Tibial nerve (tissue), 4 donors: ENCODE measurements around the gene JAK1. TPM values are rescaled to one million over a fixed set of nuclear protein-coding genes. Genes with fewer than 3 reads are reported as not detected.

Experiments used
- DNase-seq, 2 donors: peaks; one replicate each; pipeline ENCODE4 v3.0.0-alpha.2; 2019; ENCODE audit warnings: low spot score in 2 of 2
- H3K27ac ChIP-seq, 4 donors: fragments of 200-600 bp; sonication (generic) in 3 of 4; one replicate each; pipeline ENCODE4 v1.5.1; 2017 to 2019; ENCODE audit warnings: mild to moderate bottlenecking in 1 of 4
- H3K27me3 ChIP-seq, 2 donors: fragments of 200-600 bp; sonication (generic) in 1 of 2; one replicate each; pipeline versions ENCODE4 v1.5.1 to v1.6.0; 2017 to 2019
- H3K36me3 ChIP-seq, 3 donors: fragments of 200-600 bp; sonication (generic); one replicate each; pipeline ENCODE4 v1.5.1; 2018 to 2019
- H3K4me1 ChIP-seq, 4 donors: fragments of 200-600 bp; sonication (generic) in 3 of 4; one replicate each; pipeline ENCODE4 v1.5.1; 2017 to 2019
- H3K4me3 ChIP-seq, 4 donors: fragments of 200-600 bp; sonication (generic) in 3 of 4; one replicate each; pipeline ENCODE4 v1.5.1; 2017 to 2019; ENCODE audit warnings: mild to moderate bottlenecking in 1 of 4, moderate library complexity in 1 of 4
- H3K9me3 ChIP-seq, 4 donors: fragments of 200-600 bp; sonication (generic) in 3 of 4; one replicate each; pipeline ENCODE4 v1.5.1; 2017 to 2019
- EP300 ChIP-seq, 2 donors: sonication (generic); formaldehyde crosslinking; IDR thresholded peaks; one replicate each; pipeline ENCODE4 v1.6.1; 2017; ENCODE audit warnings: antibody characterized with exemption in 2 of 2, mild to moderate bottlenecking in 1 of 2
- POLR2A ChIP-seq, 2 donors: fragments of 450-650 bp; IDR thresholded peaks; one replicate each; pipeline ENCODE4 v1.6.1; 2017; ENCODE audit warnings: antibody characterized with exemption in 2 of 2, mild to moderate bottlenecking in 2 of 2, moderate library complexity in 2 of 2
- WGBS, 2 donors: methylation state at CpG; one replicate each; pipeline ENCODE4 v1.1.5; 2018; 5-methylcytosine and 5-hydroxymethylcytosine counted together
- total RNA-seq, 4 donors: library from RNA; depleted of rRNA; stranded (reverse); fragments of >200 nt; gene quantifications; one replicate each; pipeline ENCODE4 v1.1.0, GENCODE V29; 2016
- TF ChIP-seq, protein P1 (sequence below), 5 experiments: fragments of 200-600 bp in 3 of 5; fragments of 450-650 bp in 2 of 5; sonication (generic) in 3 of 5; IDR thresholded peaks; one replicate each; pipeline ENCODE4 v1.5.1; 2016 to 2019; ENCODE audit warnings: antibody characterized with exemption in 5 of 5, mild to moderate bottlenecking in 3 of 5, moderate library complexity in 2 of 5

JAK1 gene
- total RNA-seq, 4 donors from 2014 or later = 114 to 222 (median 138) TPM

DNA sequence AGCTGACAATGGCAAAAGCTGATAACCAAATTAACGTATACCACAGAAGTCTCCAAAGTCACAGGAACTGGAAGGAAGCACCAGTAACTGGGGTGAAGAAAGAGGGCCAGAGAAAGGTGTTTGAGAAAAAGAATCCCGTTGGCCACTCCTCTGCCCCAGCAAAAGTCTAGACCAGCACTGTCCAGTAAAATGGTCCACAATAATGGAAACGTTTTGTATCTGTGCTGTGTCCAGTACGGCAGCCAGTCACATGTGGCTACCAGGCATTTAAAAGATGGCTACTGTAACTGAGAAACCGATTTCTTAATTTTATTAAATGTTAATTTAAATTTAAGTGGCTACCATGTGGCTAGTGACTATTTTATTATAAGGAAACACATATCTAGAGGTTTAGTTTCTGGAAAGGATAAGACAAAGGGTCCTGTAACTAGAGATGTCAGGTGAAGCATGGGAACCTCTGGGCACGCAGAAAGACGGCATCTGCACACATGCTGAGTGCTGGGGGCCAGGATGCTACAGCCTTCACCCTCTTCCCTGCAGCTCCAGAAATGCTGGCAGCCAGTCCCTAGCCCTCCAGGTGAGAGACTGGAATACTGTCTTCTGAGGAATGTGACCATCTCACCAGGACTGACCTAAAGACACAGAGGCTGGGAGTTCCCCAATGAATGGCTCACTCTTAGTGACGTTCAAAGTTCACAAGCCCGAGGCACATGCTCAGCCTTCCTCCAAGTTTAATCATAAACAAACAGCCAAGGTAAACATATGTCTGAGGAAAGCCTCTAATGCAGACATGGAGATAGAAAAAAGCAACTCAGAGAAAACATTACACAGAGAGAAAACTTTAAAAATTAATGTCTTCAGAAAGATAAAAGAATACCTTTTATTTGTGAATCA lies 50.7 kb downstream of the JAK1 start:
- H3K36me3 ChIP-seq = no peaks in the 10 kb centered on the region
- peaks cover 0 to 75% (median 26%) of the 10 kb centered on the region in 4 donors for H3K4me1 ChIP-seq
- WGBS, 2 donors = 71 to 76% methylated on average over 9 of the region's 9 CpGs
- no peaks in the 10 kb centered on the region for H3K27me3 ChIP-seq
- no peaks in the 10 kb centered on the region for H3K9me3 ChIP-seq
- no peak overlapping the region for H3K27ac ChIP-seq
- no peak overlapping the region for H3K4me3 ChIP-seq
- DNase-seq = no peak
- no peak for TF ChIP-seq POLR2A (IDR thresholded peaks at IDR 0.05)
- TF ChIP-seq, protein P1, sequence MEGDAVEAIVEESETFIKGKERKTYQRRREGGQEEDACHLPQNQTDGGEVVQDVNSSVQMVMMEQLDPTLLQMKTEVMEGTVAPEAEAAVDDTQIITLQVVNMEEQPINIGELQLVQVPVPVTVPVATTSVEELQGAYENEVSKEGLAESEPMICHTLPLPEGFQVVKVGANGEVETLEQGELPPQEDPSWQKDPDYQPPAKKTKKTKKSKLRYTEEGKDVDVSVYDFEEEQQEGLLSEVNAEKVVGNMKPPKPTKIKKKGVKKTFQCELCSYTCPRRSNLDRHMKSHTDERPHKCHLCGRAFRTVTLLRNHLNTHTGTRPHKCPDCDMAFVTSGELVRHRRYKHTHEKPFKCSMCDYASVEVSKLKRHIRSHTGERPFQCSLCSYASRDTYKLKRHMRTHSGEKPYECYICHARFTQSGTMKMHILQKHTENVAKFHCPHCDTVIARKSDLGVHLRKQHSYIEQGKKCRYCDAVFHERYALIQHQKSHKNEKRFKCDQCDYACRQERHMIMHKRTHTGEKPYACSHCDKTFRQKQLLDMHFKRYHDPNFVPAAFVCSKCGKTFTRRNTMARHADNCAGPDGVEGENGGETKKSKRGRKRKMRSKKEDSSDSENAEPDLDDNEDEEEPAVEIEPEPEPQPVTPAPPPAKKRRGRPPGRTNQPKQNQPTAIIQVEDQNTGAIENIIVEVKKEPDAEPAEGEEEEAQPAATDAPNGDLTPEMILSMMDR (IDR thresholded peaks at IDR 0.05) = no peak
- no peak for TF ChIP-seq EP300 (IDR thresholded peaks at IDR 0.05)

DNA sequence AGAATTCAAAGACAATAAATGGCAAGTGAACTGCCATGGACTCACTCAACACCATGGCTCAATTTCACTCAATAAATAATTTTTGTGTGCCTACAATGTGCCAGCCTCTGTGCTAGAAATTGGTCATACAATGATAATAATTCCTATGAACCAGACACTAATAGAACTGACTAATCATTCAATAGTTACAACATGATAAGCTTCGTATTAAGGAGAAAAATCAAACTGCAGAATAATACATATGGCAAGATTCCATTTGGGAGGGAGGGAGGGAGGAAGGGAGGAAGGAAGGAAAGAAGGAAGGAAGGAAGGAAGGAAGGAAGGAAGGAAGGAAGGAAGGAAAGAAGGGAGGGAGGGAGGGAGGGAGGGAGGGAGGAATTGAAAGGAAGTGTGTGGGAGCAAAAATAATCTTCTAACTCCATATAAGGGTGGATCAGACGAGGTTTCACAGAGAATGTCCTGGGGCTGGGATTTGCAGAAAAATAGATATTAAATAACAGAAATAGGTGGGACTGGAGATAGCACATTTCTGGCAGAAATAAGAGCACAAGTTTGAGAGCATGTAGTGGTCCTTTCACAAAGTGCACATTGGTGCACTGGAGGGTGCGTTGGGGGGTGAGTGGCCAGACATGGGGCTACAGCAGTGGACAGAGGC lies 52.9 kb downstream of the JAK1 start:
- Histone ChIP-seq H3K4me1 (peaks cover 0 to 76% (median 24%) of the 10 kb centered on the region in 4 donors), H3K4me3 (no peak overlapping the region), H3K9me3 (no peaks in the 10 kb centered on the region), H3K27ac (no peak overlapping the region), H3K36me3 (no peaks in the 10 kb centered on the region), H3K27me3 (no peaks in the 10 kb centered on the region)
- no peak for DNase-seq
- TF ChIP-seq POLR2A (IDR thresholded peaks at IDR 0.05) (no peak), EP300 (IDR thresholded peaks at IDR 0.05) (no peak)
- TF ChIP-seq, protein P1 (IDR thresholded peaks at IDR 0.05) = no peak
- 59 to 73% methylated on average over 3 of the region's 3 CpGs for WGBS, 2 donors

DNA sequence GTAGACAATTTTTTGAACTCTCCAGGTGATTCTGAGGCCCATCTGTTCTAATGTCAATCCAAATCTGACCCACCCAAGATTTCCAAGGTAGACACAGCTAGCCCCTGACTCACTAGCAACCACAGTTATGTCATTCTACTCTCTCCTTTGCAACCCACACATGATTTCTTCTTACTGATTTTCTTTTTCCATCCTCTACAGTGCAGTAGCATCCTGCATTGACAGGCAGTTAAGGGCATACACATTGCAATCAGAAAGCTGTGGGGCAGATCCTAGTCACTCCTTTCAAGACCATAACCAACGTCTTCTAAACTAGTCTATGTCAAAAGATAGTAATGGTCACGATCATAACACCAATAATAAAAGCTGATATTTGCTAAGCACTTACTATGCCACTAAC lies 54.2 kb downstream of the JAK1 start:
- Histone ChIP-seq H3K4me1 (peaks cover 0 to 67% (median 15%) of the 10 kb centered on the region in 4 donors), H3K27me3 (no peaks in the 10 kb centered on the region)
- DNase-seq = no peak

DNA sequence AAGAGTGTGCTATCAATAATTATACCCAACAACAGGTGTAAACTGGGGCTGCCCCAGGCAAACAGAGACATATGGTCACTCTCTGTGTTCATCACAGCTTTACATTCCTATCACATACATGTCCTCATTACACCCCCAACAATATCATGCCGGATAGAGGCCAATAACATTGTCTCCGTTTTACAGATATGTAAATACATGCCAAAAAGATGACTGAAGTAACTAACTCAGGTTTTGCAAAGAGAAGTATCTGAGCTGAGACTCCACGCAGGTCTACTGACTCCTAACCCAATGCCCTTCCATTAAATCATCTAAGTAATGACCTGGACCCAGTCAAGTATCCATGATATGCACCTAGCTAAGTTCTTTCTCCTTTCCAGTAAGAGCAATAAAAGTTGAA lies 55.0 kb downstream of the JAK1 start:
- no peaks in the 10 kb centered on the region for H3K36me3 ChIP-seq
- 91 to 92% methylated on average over 3 of the region's 3 CpGs for WGBS, 2 donors
- TF ChIP-seq, protein P1 (IDR thresholded peaks at IDR 0.05) = no peak
- no peak for TF ChIP-seq POLR2A (IDR thresholded peaks at IDR 0.05)
- TF ChIP-seq EP300 (IDR thresholded peaks at IDR 0.05) = no peak
- no peak overlapping the region for H3K4me3 ChIP-seq
- no peaks in the 10 kb centered on the region for H3K27me3 ChIP-seq
- no peak overlapping the region for H3K27ac ChIP-seq
- H3K4me1 ChIP-seq = peaks cover 0 to 61% (median 15%) of the 10 kb centered on the region in 4 donors
- DNase-seq = no peak
- H3K9me3 ChIP-seq = no peaks in the 10 kb centered on the region

More for the DNA sequence above, 54.2 kb downstream of the JAK1 start:
- 77 to 88% methylated on average over 2 of the region's 2 CpGs for WGBS, 2 donors
- Histone ChIP-seq H3K27ac (no peak overlapping the region), H3K4me3 (no peak overlapping the region), H3K36me3 (no peaks in the 10 kb centered on the region), H3K9me3 (no peaks in the 10 kb centered on the region)
- TF ChIP-seq, protein P1 (IDR thresholded peaks at IDR 0.05) = no peak
- TF ChIP-seq EP300 (IDR thresholded peaks at IDR 0.05) = no peak
- no peak for TF ChIP-seq POLR2A (IDR thresholded peaks at IDR 0.05)

DNA sequence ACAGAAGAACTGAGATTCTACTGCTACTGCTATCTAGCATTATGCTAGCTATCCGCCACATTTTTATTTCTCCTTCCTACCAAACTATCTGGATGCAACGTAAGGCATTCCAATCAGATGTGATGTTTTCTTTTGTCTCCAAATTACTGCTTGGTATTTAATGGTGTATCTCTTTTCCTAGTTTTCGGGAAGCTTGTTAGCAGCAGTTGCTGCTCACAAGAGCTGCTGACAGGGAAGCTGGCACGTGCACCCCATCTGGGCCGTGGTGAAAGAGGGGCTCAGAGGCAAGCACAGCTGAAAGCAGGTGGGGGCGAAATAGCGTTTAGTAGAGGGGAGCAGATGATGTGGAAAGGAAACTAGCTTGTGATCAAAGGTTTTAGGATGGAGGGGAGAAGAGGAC lies 57.3 kb downstream of the JAK1 start:
- Histone ChIP-seq H3K4me1 (peaks cover 0 to 45% (median 11%) of the 10 kb centered on the region in 4 donors), H3K27me3 (no peaks in the 10 kb centered on the region), H3K36me3 (no peaks in the 10 kb centered on the region), H3K9me3 (no peaks in the 10 kb centered on the region), H3K4me3 (no peak overlapping the region), H3K27ac (no peak overlapping the region)
- TF ChIP-seq POLR2A (IDR thresholded peaks at IDR 0.05) = no peak
- no peak for TF ChIP-seq EP300 (IDR thresholded peaks at IDR 0.05)
- TF ChIP-seq, protein P1 (IDR thresholded peaks at IDR 0.05) = no peak
- no peak for DNase-seq
- WGBS, 2 donors = 80 to 83% methylated on average over 7 of the region's 7 CpGs
